ENCODE data around the gene CUL3.
"Not testable (repeated sequence)": the region's sequence is repeated elsewhere in the genome, so short reads cannot be mapped to it uniquely, and the experiment has no call there.

CUL3 gene

GRCh38 chr2:224532931-224533330, 52.2 kb downstream of the CUL3 start:
- DNase-seq, result no peak

- DNase-seq, result no peak
These were observed 52.7 kb downstream of the CUL3 start for GRCh38 chr2:224532441-224532840.

GRCh38 chr2:224528171-224528570, 57.0 kb downstream of the CUL3 start:
- no peak for DNase-seq

- no peak for DNase-seq
These were observed 59.4 kb downstream of the CUL3 start for GRCh38 chr2:224525774-224526173.

- DNase-seq, result no peak
These were observed 60.5 kb downstream of the CUL3 start for GRCh38 chr2:224524657-224525056.

GRCh38 chr2:224523626-224524577, 61.3 kb downstream of the CUL3 start:
- no peak for DNase-seq

GRCh38 chr2:224522483-224522882, 62.7 kb downstream of the CUL3 start:
- DNase-seq, result not testable (repeated sequence)

GRCh38 chr2:224520064-224520463, 65.1 kb downstream of the CUL3 start:
- DNase-seq, result no peak

- DNase-seq, result no peak
These were observed 66.2 kb downstream of the CUL3 start for GRCh38 chr2:224518806-224519580.

GRCh38 chr2:224517963-224518362, 67.2 kb downstream of the CUL3 start:
- DNase-seq, result no peak

GRCh38 chr2:224516393-224516792, 68.8 kb downstream of the CUL3 start:
- DNase-seq, result not testable (repeated sequence)

GRCh38 chr2:224513991-224514390, 71.2 kb downstream of the CUL3 start:
- DNase-seq, result no peak

- DNase-seq, result no peak
These were observed 77.4 kb downstream of the CUL3 start for GRCh38 chr2:224507789-224508188.

GRCh38 chr2:224506494-224506893, 78.7 kb downstream of the CUL3 start:
- no peak for DNase-seq

GRCh38 chr2:224498991-224499390, 86.2 kb downstream of the CUL3 start:
- no peak for DNase-seq

GRCh38 chr2:224492531-224492930, 92.6 kb downstream of the CUL3 start:
- no peak for DNase-seq

GRCh38 chr2:224487940-224488339, 97.2 kb downstream of the CUL3 start:
- not testable (repeated sequence) for DNase-seq

- peak; percentile 30 for DNase-seq
These were observed 99.8 kb downstream of the CUL3 start for GRCh38 chr2:224485081-224486014.

- DNase-seq, result no peak
These were observed 105.3 kb downstream of the CUL3 start for GRCh38 chr2:224479826-224480225.

GRCh38 chr2:224472827-224473226, 112.3 kb downstream of the CUL3 start:
- no peak for DNase-seq

GRCh38 chr2:224472137-224472536, 113.0 kb downstream of the CUL3 start:
- no peak for DNase-seq

- DNase-seq, result no peak
These were observed 115.7 kb downstream of the CUL3 start for GRCh38 chr2:224469374-224469964.
